ENCODE data around the gene PHOSPHO2.
"Not testable (repeated sequence)": the region's sequence is repeated elsewhere in the genome, so short reads cannot be mapped to it uniquely, and the experiment has no call there.

PHOSPHO2 gene

GRCh38 chr2:169684135-169684565 is 10.1 kb upstream of the PHOSPHO2 start:
- no peak for DNase-seq (ENCODE audit: low read depth)

GRCh38 chr2:169684712-169685111 is 9.6 kb upstream of the PHOSPHO2 start:
- not testable (repeated sequence) for DNase-seq (ENCODE audit: low read depth)

GRCh38 chr2:169686825-169687224 is 7.4 kb upstream of the PHOSPHO2 start:
- not testable (repeated sequence) for DNase-seq (ENCODE audit: low read depth)

- not testable (repeated sequence) for DNase-seq (ENCODE audit: low read depth)
Observed at GRCh38 chr2:169687943-169688342, 6.3 kb upstream of the PHOSPHO2 start.

- DNase-seq (ENCODE audit: low read depth): no peak
Observed at GRCh38 chr2:169690958-169691357, 3.3 kb upstream of the PHOSPHO2 start.

- no peak for DNase-seq (ENCODE audit: low read depth)
Observed at GRCh38 chr2:169692718-169693117, 1.6 kb upstream of the PHOSPHO2 start.

GRCh38 chr2:169693360-169693759 is 909 bp upstream of the PHOSPHO2 start:
- no peak for DNase-seq (ENCODE audit: low read depth)

GRCh38 chr2:169694894-169695260 is 608 bp downstream of the PHOSPHO2 start:
- no peak for DNase-seq (ENCODE audit: low read depth)

GRCh38 chr2:169696381-169696780 is 2.1 kb downstream of the PHOSPHO2 start:
- no peak for DNase-seq (ENCODE audit: low read depth)

- not testable (repeated sequence) for DNase-seq (ENCODE audit: low read depth)
Observed at GRCh38 chr2:169699173-169699572, 4.9 kb downstream of the PHOSPHO2 start.

- no peak for DNase-seq (ENCODE audit: low read depth)
Observed at GRCh38 chr2:169702996-169703395, 8.7 kb downstream of the PHOSPHO2 start.

GRCh38 chr2:169704160-169704708 is 10.0 kb downstream of the PHOSPHO2 start:
- DNase-seq (ENCODE audit: low read depth): no peak

GRCh38 chr2:169705927-169706326 is 11.7 kb downstream of the PHOSPHO2 start:
- DNase-seq (ENCODE audit: low read depth): no peak

- no peak for DNase-seq (ENCODE audit: low read depth)
Observed at GRCh38 chr2:169707626-169708025, 13.4 kb downstream of the PHOSPHO2 start.

- DNase-seq (ENCODE audit: low read depth): no peak
Observed at GRCh38 chr2:169709331-169709730, 15.1 kb downstream of the PHOSPHO2 start.

- DNase-seq (ENCODE audit: low read depth): no peak
Observed at GRCh38 chr2:169709981-169710380, 15.7 kb downstream of the PHOSPHO2 start.

- no peak for DNase-seq (ENCODE audit: low read depth)
Observed at GRCh38 chr2:169711751-169712509, 17.7 kb downstream of the PHOSPHO2 start.

GRCh38 chr2:169712791-169713227 is 18.5 kb downstream of the PHOSPHO2 start:
- no peak for DNase-seq (ENCODE audit: low read depth)

GRCh38 chr2:169713331-169713730 is 19.1 kb downstream of the PHOSPHO2 start:
- DNase-seq (ENCODE audit: low read depth): no peak

GRCh38 chr2:169714699-169715098 is 20.4 kb downstream of the PHOSPHO2 start:
- DNase-seq (ENCODE audit: low read depth): no peak

GRCh38 chr2:169715379-169716237 is 21.3 kb downstream of the PHOSPHO2 start:
- DNase-seq (ENCODE audit: low read depth): no peak

- DNase-seq (ENCODE audit: low read depth): no peak
Observed at GRCh38 chr2:169716238-169716886, 22.1 kb downstream of the PHOSPHO2 start.

All from non-pigmented ciliary epithelial cell (primary cell).